ENCODE data around the gene DPPA4. TPM values are rescaled to one million over a fixed set of nuclear protein-coding genes. Genes with fewer than 3 reads are reported as not detected.
A peak's percentile ranks its signal among the peaks of the same experiment; 100 is the strongest.
"Not testable (repeated sequence)": the region's sequence is repeated elsewhere in the genome, so short reads cannot be mapped to it uniquely, and the experiment has no call there.

Gene DPPA4, protein sequence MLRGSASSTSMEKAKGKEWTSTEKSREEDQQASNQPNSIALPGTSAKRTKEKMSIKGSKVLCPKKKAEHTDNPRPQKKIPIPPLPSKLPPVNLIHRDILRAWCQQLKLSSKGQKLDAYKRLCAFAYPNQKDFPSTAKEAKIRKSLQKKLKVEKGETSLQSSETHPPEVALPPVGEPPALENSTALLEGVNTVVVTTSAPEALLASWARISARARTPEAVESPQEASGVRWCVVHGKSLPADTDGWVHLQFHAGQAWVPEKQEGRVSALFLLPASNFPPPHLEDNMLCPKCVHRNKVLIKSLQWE
- total RNA-seq (2014; rRNA removed; shearing (Covaris generic)), result not detected in 2 replicates

DNA sequence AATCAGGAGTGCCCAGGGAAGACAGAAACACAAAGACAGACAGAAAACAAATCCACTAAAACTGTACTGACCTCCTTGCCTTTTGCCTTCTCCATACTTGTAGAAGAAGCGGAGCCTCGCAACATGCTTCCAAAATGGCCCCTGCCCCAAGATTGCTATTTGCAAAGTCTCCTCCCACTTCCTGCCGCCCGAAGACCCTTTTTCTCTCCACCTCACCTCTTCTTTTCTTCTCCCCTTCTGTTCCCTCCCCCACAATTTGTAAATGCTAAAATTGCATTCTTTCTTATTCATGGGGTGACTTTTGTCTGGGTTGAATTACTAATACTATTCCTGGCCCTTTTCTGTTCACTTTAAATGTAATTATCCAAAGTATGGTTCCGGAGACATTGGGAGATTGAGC lies at the start of gene DPPA4:
DPPA4 (minus strand) TSS at position 154 of the 400 bp plus-strand sequence; CDS start at position 125, 29 bp downstream.
- no peaks in the 10 kb centered on the region for H3K9me3 ChIP-seq (replicated peaks)
- no peak within 1 kb of the TSS for H3K27ac ChIP-seq
- no peaks in the 10 kb centered on the region for H3K27me3 ChIP-seq
- DNase-seq, result no peak
- no peaks in the 10 kb centered on the region for H3K36me3 ChIP-seq
- H3K4me1 ChIP-seq, result no peaks in the 10 kb centered on the region
- H3K4me3 ChIP-seq, result no peak within 1 kb of the TSS

DNA sequence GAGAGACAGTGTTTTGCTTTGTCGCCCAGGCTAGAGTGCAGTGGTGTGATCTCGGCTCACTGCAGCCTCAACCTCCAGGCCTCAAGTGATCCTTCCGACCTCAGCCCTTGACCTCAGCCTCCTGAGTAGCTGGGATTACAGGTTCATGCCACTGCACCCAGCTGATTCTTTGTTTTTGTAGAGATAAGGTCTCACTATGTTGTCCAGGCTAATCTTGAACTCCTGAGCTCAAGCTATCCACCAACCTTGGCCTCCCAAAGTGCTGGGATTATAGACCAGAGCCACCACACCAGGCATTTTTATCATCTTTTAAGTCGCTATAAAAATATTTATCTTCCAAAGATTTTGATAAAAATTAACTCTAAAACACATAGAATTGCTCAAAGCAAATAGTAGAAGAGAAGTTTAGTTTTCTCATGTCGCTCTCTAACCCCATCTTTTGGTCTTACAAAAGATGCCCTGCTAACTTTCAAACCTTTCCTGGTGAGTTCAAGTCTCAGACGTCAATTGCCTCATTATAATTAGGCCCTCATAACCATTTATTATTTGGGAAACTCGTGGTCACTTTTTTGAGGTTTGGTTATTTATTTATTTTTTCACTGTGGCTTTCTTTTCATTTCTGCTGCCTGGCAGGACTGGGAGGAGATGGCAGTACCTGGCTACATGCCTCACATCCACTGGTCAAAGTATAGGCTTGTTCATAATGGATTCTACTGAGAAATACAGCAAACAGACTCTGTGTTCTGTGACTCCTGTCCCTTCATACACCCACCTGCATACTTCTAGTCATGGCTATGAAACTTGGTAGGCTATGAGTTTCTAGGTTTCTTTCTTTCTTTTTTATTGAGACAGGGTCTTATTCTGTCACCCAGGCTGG lies 48.3 kb upstream of the DPPA4 start:
- Histone ChIP-seq H3K4me1 (no peaks in the 10 kb centered on the region), H3K27ac (no peak overlapping the region)
- DNase-seq, result no peak

DNA sequence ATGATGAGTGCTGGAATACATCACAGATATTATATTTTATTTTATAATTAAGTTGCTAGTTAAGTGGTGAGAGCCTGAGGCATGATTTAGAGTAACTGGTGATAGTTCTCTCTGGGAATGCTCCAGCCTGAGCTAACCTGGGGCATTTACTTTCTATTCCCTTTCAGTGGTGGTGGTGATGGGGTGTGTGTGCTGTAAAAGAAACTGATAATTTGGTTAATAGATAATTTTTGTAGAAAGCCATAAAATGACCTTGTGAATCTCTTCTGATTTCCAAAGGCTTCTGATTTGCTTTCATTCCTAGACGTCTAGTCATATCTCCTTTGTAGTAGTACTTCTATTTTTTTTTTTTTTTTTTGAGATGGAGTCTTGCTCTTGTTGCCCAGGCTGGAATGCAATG lies 46.8 kb upstream of the DPPA4 start:
- H3K9me3 ChIP-seq (replicated peaks), result no peaks in the 10 kb centered on the region
- no peaks in the 10 kb centered on the region for H3K4me1 ChIP-seq
- no peaks in the 10 kb centered on the region for H3K36me3 ChIP-seq
- H3K27me3 ChIP-seq, result no peaks in the 10 kb centered on the region; the same call in 1 of the 2 replicates
- no peak overlapping the region for H3K27ac ChIP-seq
- DNase-seq, result no peak
- no peak overlapping the region for H3K4me3 ChIP-seq

More for the DNA sequence above, 48.3 kb upstream of the DPPA4 start:
- Histone ChIP-seq H3K9me3 (replicated peaks) (no peaks in the 10 kb centered on the region), H3K27me3 (no peaks in the 10 kb centered on the region; the same call in 1 of the 2 replicates), H3K36me3 (no peaks in the 10 kb centered on the region), H3K4me3 (no peak overlapping the region)

- no peak for DNase-seq
- no peaks in the 10 kb centered on the region for H3K4me1 ChIP-seq
- H3K36me3 ChIP-seq, result no peaks in the 10 kb centered on the region
Observed at GRCh38 chr3:109382588-109382987, 45.2 kb upstream of the DPPA4 start.

DNA sequence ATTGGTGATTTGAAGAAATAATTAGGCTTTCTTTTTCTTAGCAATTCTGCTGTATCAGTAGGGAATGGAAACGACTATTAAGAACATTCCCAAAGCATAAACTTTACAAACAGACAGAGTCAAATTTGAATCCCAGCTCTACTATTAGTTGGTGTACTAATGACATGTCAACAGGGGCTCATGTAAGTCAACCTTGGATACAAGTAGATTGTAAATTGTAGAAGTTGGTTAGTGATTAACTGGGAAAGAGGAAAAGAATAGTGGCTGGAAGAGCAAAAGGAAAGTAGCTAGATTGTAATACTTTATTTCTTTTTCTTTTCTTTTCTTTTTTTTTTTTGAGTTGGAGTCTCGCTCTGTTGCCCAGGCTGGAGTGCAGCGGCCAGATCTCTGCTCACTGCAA lies 38.6 kb upstream of the DPPA4 start:
- DNase-seq, result no peak
- H3K9me3 ChIP-seq (replicated peaks), result no peaks in the 10 kb centered on the region
- H3K27me3 ChIP-seq, result no peaks in the 10 kb centered on the region
- H3K36me3 ChIP-seq, result no peaks in the 10 kb centered on the region
- no peak overlapping the region for H3K27ac ChIP-seq
- H3K4me3 ChIP-seq, result no peak overlapping the region
- H3K4me1 ChIP-seq, result no peaks in the 10 kb centered on the region

More at GRCh38 chr3:109382588-109382987, 45.2 kb upstream of the DPPA4 start:
- Histone ChIP-seq H3K4me3 (no peak overlapping the region), H3K27me3 (no peaks in the 10 kb centered on the region; the same call in 1 of the 2 replicates), H3K27ac (no peak overlapping the region), H3K9me3 (replicated peaks) (no peaks in the 10 kb centered on the region)

DNA sequence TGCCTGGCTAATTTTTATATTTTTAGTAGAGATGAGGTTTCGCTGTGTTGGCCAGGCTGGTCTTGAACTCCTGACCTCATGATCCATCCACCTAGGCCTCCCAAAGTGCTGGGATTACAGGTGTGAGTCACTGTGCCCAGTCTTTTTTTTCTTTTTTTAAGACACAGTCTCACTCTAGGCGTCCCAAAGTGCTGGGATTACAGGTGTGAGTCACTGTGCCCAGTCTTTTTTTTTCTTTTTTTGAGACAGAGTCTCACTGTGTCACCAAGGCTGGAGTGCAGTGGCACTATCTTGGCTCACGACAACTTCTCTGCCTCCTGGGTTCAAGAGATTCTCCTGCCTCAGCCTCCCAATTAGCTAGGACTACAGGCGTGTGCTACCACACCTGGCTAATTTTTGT lies 37.1 kb upstream of the DPPA4 start:
- H3K36me3 ChIP-seq; H3K27ac ChIP-seq; H3K27me3 ChIP-seq; H3K9me3 ChIP-seq (replicated peaks); H3K4me1 ChIP-seq; H3K4me3 ChIP-seq; DNase-seq: not testable (repeated sequence)

DNA sequence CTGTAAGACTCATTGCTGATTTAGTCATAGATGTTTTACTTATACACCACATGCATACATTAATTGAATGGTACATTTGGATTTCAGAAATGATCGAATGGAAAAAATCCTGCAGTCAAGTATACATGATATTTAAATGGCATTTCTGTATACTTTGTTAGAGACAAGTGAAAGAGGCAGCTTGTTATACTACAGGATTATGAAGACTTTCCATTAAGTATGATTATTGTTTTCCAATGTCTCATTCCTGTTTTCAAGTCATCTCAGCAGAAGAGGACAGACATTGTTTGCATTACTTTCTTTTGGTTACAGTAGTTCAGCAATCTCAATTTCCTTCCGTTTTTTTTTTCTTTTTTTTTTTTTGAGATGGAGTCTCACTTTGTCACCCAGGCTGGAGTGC lies 36.6 kb upstream of the DPPA4 start:
- no peak for DNase-seq

DNA sequence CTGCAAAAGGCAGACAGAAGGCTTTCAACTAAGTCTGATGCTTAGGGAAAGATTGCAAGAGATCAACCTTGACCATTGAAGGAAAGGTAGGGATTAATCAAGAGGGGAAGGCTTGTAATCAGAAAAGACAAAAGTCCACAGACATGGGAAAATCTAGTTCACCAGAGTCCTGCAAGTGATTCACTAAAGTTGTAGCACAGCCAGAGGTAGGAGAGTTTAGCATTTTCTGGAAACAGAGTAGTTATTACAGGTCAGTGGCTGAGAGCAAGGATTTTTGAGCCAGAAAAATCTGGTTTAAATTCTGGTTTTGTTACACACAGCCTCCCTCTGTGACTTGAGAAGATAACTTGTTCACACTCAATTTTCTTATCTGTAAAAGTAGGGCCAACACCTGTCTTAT lies 35.3 kb upstream of the DPPA4 start:
- H3K27ac ChIP-seq, result no peak overlapping the region
- no peaks in the 10 kb centered on the region for H3K4me1 ChIP-seq
- no peaks in the 10 kb centered on the region for H3K27me3 ChIP-seq
- no peak for DNase-seq
- H3K4me3 ChIP-seq, result no peak overlapping the region
- no peaks in the 10 kb centered on the region for H3K36me3 ChIP-seq
- no peaks in the 10 kb centered on the region for H3K9me3 ChIP-seq (replicated peaks)

More for the DNA sequence above, 36.6 kb upstream of the DPPA4 start:
- H3K4me1 ChIP-seq, result no peaks in the 10 kb centered on the region
- H3K27ac ChIP-seq, result no peak overlapping the region
- H3K36me3 ChIP-seq, result no peaks in the 10 kb centered on the region
- H3K4me3 ChIP-seq, result no peak overlapping the region
- no peaks in the 10 kb centered on the region for H3K9me3 ChIP-seq (replicated peaks)
- no peaks in the 10 kb centered on the region for H3K27me3 ChIP-seq

DNA sequence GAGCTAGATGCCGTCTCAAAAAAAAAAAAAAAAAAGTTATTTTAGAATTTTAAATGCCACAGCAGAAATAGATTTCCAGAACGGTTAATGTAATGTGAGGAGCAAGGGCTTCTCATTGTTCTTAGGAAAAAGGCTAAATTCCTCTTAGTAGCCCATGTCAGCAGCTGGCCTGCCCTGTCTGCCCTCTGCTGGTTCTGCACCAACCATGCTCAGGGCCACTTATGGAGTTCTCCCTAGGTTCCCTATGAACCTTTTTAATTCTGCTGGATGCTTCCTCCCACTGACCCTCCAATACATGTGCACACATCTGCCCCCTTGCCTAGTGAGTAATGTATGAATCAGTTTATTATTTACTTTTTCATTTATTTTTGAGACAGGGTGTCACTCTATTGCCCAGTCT lies 32.2 kb upstream of the DPPA4 start:
- Histone ChIP-seq H3K27me3 (no peaks in the 10 kb centered on the region), H3K36me3 (no peaks in the 10 kb centered on the region), H3K4me1 (no peaks in the 10 kb centered on the region), H3K9me3 (replicated peaks) (no peaks in the 10 kb centered on the region), H3K4me3 (no peak overlapping the region), H3K27ac (no peak overlapping the region)
- peak in 1 of 2 experiments; percentile 7 for DNase-seq

DNA sequence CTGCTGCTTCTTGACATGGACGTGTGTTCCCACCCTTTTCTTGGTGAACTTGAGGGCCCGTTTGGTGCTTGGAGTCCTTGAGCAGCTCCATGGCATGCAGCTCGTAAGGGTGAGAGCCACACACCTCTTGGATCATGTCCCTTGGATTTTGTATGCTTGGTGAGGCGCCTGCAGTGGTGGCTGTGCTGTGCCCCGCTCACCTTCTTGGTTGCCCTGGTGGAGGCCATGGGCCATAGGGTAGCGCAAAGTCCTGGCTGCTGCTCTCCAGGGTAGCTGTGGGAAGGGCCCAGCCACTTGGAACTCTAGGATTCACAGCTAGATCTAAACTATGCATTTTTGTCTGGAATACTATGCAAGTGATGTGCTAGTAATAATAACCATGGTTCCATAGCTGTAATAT lies 26.7 kb upstream of the DPPA4 start:
- H3K4me3 ChIP-seq, result no peak overlapping the region
- DNase-seq, result no peak
- H3K9me3 ChIP-seq (replicated peaks), result no peaks in the 10 kb centered on the region
- H3K36me3 ChIP-seq, result no peaks in the 10 kb centered on the region
- no peaks in the 10 kb centered on the region for H3K27me3 ChIP-seq
- no peaks in the 10 kb centered on the region for H3K4me1 ChIP-seq
- H3K27ac ChIP-seq, result no peak overlapping the region

- no peaks in the 10 kb centered on the region for H3K36me3 ChIP-seq
- DNase-seq, result no peak
- no peaks in the 10 kb centered on the region for H3K9me3 ChIP-seq (replicated peaks)
- no peak overlapping the region for H3K4me3 ChIP-seq
- no peaks in the 10 kb centered on the region for H3K27me3 ChIP-seq
- H3K4me1 ChIP-seq, result no peaks in the 10 kb centered on the region
- H3K27ac ChIP-seq, result no peak overlapping the region
Observed at GRCh38 chr3:109363634-109364033, 26.3 kb upstream of the DPPA4 start.

DNA sequence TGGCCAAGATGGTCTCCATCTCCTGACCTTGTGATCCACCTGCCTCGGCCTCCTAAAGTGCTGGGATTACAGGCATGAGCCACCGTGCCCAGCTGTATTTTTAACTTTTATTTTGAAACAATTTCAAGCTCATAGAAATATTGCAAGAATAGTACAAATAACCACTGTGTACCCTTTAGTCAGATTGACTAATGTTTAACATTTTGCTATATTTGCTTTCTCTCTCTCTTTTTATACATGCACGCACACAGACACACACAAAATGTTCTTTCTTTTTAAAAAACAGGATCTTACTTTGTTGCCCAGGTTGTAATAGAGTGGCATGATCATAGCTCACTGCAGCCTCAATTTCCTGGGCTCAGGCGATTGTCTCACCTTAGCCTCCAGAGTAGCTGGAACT lies 25.5 kb upstream of the DPPA4 start:
- no peaks in the 10 kb centered on the region for H3K27me3 ChIP-seq
- no peaks in the 10 kb centered on the region for H3K36me3 ChIP-seq
- no peaks in the 10 kb centered on the region for H3K4me1 ChIP-seq
- H3K4me3 ChIP-seq, result no peak overlapping the region
- no peak for DNase-seq
- no peaks in the 10 kb centered on the region for H3K9me3 ChIP-seq (replicated peaks)
- no peak overlapping the region for H3K27ac ChIP-seq

DNA sequence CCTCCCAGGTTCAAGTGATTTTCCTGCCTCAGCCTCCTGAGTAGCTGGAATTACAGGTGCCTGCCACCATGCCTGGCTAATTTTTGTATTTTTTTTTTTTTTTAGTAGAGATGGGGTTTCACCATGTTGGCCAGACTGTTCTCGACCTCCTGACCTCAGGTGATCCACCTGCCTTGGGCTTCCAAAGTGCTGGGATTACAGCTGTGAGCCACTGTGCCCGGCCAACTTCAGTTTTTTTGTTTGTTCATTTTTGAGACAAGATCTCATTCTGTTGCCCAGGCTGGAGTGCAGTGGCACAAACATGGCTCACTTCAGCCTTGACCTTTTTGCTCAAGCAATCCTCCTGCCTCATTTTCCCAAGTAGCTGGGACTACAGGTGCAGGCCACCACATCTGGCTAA lies 21.5 kb upstream of the DPPA4 start:
- not testable (repeated sequence) for DNase-seq; H3K27ac ChIP-seq; H3K36me3 ChIP-seq; H3K9me3 ChIP-seq (replicated peaks); H3K4me3 ChIP-seq; H3K4me1 ChIP-seq; H3K27me3 ChIP-seq

DNA sequence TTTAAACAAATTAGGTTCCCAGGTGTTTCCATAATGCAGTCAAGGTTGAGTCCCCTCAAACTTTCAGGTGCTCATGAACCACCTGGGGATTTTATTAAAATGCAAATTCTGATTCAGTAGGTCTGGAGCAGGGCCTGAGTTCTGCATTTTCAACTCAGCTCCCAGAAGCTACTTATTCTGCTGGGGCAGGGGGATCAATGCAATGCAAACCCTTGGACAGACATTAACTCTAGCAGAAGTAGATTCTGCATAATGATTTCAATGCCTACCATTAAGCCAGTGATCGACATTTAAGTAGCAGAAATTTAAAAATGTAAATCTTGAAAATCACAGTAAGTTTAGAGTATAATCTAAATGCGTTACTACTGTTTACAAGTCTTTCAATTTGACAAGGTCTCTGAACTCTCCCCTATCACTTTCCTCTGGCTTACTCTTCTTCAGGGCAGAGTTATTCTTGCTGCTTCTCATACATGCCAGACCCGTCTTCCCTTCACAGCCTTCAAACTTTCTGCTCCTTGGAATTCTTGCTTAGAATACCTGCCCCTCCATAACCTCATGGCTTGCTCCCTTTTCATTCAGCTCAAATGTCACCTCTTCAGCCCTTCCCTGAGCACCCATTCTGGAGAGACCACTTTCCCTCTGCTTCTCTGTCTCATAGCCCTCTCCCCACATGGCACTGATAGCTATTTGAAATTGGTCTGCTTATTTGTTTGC lies 19.3 kb upstream of the DPPA4 start:
- H3K27ac ChIP-seq, result no peak overlapping the region
- no peaks in the 10 kb centered on the region for H3K36me3 ChIP-seq
- H3K4me3 ChIP-seq, result no peak overlapping the region
- no peaks in the 10 kb centered on the region for H3K27me3 ChIP-seq
- no peaks in the 10 kb centered on the region for H3K9me3 ChIP-seq (replicated peaks)
- DNase-seq, result no peak
- H3K4me1 ChIP-seq, result no peaks in the 10 kb centered on the region
